ENCODE data around the gene AQP12A.
"Not testable (repeated sequence)": the region's sequence is repeated elsewhere in the genome, so short reads cannot be mapped to it uniquely, and the experiment has no call there.

Gene AQP12A

GRCh38 chr2:240691631-240692420, at the start of gene AQP12A:
AQP12A (plus strand) TSS chr2:240691866; CDS start chr2:240691914, 48 bp downstream.
- DNase-seq, result not testable (repeated sequence)

- no peak for DNase-seq
These were observed 49.4 kb upstream of the AQP12A start for GRCh38 chr2:240642061-240642805.

GRCh38 chr2:240642806-240643092, 48.9 kb upstream of the AQP12A start:
- no peak for DNase-seq

- no peak for DNase-seq
These were observed 48.4 kb upstream of the AQP12A start for GRCh38 chr2:240643093-240643810.

- DNase-seq, result no peak
These were observed 47.9 kb upstream of the AQP12A start for GRCh38 chr2:240643811-240644150.

- DNase-seq, result no peak
These were observed 47.5 kb upstream of the AQP12A start for GRCh38 chr2:240644171-240644651.

- no peak for DNase-seq
These were observed 46.8 kb upstream of the AQP12A start for GRCh38 chr2:240644859-240645301.

- no peak for DNase-seq
These were observed 46.3 kb upstream of the AQP12A start for GRCh38 chr2:240645346-240645745.

GRCh38 chr2:240645801-240646175, 45.9 kb upstream of the AQP12A start:
- DNase-seq, result no peak

GRCh38 chr2:240646176-240646899, 45.3 kb upstream of the AQP12A start:
- no peak for DNase-seq

- no peak for DNase-seq
These were observed 44.7 kb upstream of the AQP12A start for GRCh38 chr2:240646900-240647502.

GRCh38 chr2:240647503-240648154, 44.0 kb upstream of the AQP12A start:
- no peak for DNase-seq

GRCh38 chr2:240648155-240648649, 43.5 kb upstream of the AQP12A start:
- no peak for DNase-seq

GRCh38 chr2:240648650-240649275, 42.9 kb upstream of the AQP12A start:
- DNase-seq, result no peak

GRCh38 chr2:240649331-240649730, 42.3 kb upstream of the AQP12A start:
- no peak for DNase-seq

- no peak for DNase-seq
These were observed 41.3 kb upstream of the AQP12A start for GRCh38 chr2:240650254-240650965.

GRCh38 chr2:240651185-240651584, 40.5 kb upstream of the AQP12A start:
- no peak for DNase-seq

GRCh38 chr2:240655931-240656886, 35.5 kb upstream of the AQP12A start:
- peak; percentile 52 for DNase-seq

- DNase-seq, result not testable (repeated sequence)
These were observed 31.8 kb upstream of the AQP12A start for GRCh38 chr2:240659883-240660282.

All from activated CD4-positive, alpha-beta T cell treated with anti-CD3 and anti-CD28 coated beads, Interleukin-10, Interleukin-2, amounts not matched to agents 100 ng/mL and 50 ng/mL, durations not matched to agents 16 hours and 8 hours (primary cell).